Thymus (tissue), 11 donors: ENCODE data around the gene SPSB4. TPM values are rescaled to one million over a fixed set of nuclear protein-coding genes. Genes with fewer than 3 reads are reported as not detected.

Experiments
- DNase-seq, 9 donors: peaks; one replicate each; pipeline ENCODE4 v3.0.0-alpha.2; 2013; ENCODE audit warnings: low spot score in 9 of 9, low read depth in 6 of 9, missing footprints in 1 of 9
- H3K27ac ChIP-seq, 2 donors: one replicate each; pipeline ENCODE4 v1.5.1; 2013; ENCODE audit warnings: control low read depth in 1 of 2, low read depth in 1 of 2, low read length in 1 of 2, mild to moderate bottlenecking in 1 of 2, moderate library complexity in 1 of 2
- H3K27me3 ChIP-seq, 2 donors: one replicate each; pipeline ENCODE4 v1.5.1; 2013; ENCODE audit warnings: low read length in 1 of 2; ENCODE audit not compliant: control insufficient read depth in 2 of 2, insufficient read depth in 1 of 2
- H3K36me3 ChIP-seq, 2 donors: one replicate each; pipeline ENCODE4 v1.5.1; 2013; ENCODE audit warnings: low read length in 1 of 2, mild to moderate bottlenecking in 1 of 2, moderate library complexity in 1 of 2; ENCODE audit not compliant: control insufficient read depth in 2 of 2, insufficient read depth in 2 of 2
- H3K4me1 ChIP-seq, 2 donors: one replicate each; pipeline ENCODE4 v1.5.1; 2013; ENCODE audit warnings: low read length in 2 of 2; ENCODE audit not compliant: control insufficient read depth in 2 of 2, insufficient read depth in 2 of 2
- H3K4me3 ChIP-seq, 2 donors: one replicate each; pipeline ENCODE4 v1.5.1; 2013; ENCODE audit warnings: low read length in 2 of 2, control low read depth in 1 of 2, mild to moderate bottlenecking in 1 of 2
- H3K9me3 ChIP-seq, 2 donors: one replicate each; pipeline ENCODE4 v1.5.1; 2013; ENCODE audit warnings: low read length in 1 of 2, mild to moderate bottlenecking in 1 of 2; ENCODE audit not compliant: control insufficient read depth in 2 of 2, insufficient read depth in 1 of 2
- WGBS: extraction: QIAGEN DNeasy Blood & Tissue Kit; methylation state at CpG from one replicate; pipeline ENCODE4 v1.1.7; 2013; 5-methylcytosine and 5-hydroxymethylcytosine counted together
- polyA plus RNA-seq: library from polyadenylated mRNA; stranded (reverse); fragments of 200-250 nt; gene quantifications from one replicate; pipeline ENCODE4 v1.2.3, GENCODE V29; 2013
- total RNA-seq: library from RNA; stranded (reverse); fragments of 120-200 nt; gene quantifications from one replicate; pipeline ENCODE4 v1.2.4, GENCODE V29; 2013
- donor health status: healthy.

Gene SPSB4
- total and polyA plus RNA-seq, 2 donors, result 0.30 to 0.47 TPM

- Histone ChIP-seq H3K27me3 (no peaks in the 10 kb centered on the region), H3K4me3 (no peak overlapping the region), H3K27ac (no peak overlapping the region), H3K36me3 (no peaks in the 10 kb centered on the region), H3K4me1 (no peaks in the 10 kb centered on the region), H3K9me3 (peaks cover 0 to 6% of the 10 kb centered on the region in 2 donors)
- WGBS, result 92% methylated on average over 13 of the region's 13 CpGs
- no peak for DNase-seq
Measured at GRCh38 chr3:141070727-141071357, 19.7 kb downstream of the SPSB4 start.

GRCh38 chr3:141071681-141072260 is 20.6 kb downstream of the SPSB4 start:
- no peak overlapping the region for H3K4me3 ChIP-seq
- no peaks in the 10 kb centered on the region for H3K36me3 ChIP-seq
- 86% methylated on average over 12 of the region's 12 CpGs for WGBS
- peaks cover 0 to 2% of the 10 kb centered on the region in 2 donors for H3K9me3 ChIP-seq
- no peak for DNase-seq
- H3K27me3 ChIP-seq, result no peaks in the 10 kb centered on the region
- H3K4me1 ChIP-seq, result peaks cover 0 to 6% of the 10 kb centered on the region in 2 donors
- H3K27ac ChIP-seq, result no peak overlapping the region

GRCh38 chr3:141072950-141073349 is 21.8 kb downstream of the SPSB4 start:
- H3K4me1 ChIP-seq, result peaks cover 5 to 15% of the 10 kb centered on the region in 2 donors
- 97% methylated on average over 5 of the region's 5 CpGs for WGBS
- H3K36me3 ChIP-seq, result no peaks in the 10 kb centered on the region
- H3K27me3 ChIP-seq, result no peaks in the 10 kb centered on the region
- peaks cover 0 to 2% of the 10 kb centered on the region in 2 donors for H3K9me3 ChIP-seq
- no peak overlapping the region for H3K4me3 ChIP-seq
- H3K27ac ChIP-seq, result no peak overlapping the region
- no peak for DNase-seq

GRCh38 chr3:141073580-141073979 is 22.4 kb downstream of the SPSB4 start:
- Histone ChIP-seq H3K9me3 (peaks cover 0 to 2% of the 10 kb centered on the region in 2 donors), H3K36me3 (no peaks in the 10 kb centered on the region), H3K4me1 (peaks cover 5 to 15% of the 10 kb centered on the region in 2 donors), H3K27me3 (no peaks in the 10 kb centered on the region), H3K4me3 (no peak overlapping the region), H3K27ac (no peak overlapping the region)
- WGBS, result 89% methylated on average over 2 of the region's 2 CpGs
- no peak for DNase-seq

- WGBS, result 96% methylated on average over 9 of the region's 9 CpGs
- Histone ChIP-seq H3K4me3 (no peak overlapping the region), H3K27me3 (no peaks in the 10 kb centered on the region), H3K36me3 (no peaks in the 10 kb centered on the region), H3K9me3 (peaks cover 0 to 2% of the 10 kb centered on the region in 2 donors), H3K4me1 (peaks cover 5 to 15% of the 10 kb centered on the region in 2 donors), H3K27ac (no peak overlapping the region)
- no peak for DNase-seq
Measured at GRCh38 chr3:141074529-141074928, 23.4 kb downstream of the SPSB4 start.

DNA sequence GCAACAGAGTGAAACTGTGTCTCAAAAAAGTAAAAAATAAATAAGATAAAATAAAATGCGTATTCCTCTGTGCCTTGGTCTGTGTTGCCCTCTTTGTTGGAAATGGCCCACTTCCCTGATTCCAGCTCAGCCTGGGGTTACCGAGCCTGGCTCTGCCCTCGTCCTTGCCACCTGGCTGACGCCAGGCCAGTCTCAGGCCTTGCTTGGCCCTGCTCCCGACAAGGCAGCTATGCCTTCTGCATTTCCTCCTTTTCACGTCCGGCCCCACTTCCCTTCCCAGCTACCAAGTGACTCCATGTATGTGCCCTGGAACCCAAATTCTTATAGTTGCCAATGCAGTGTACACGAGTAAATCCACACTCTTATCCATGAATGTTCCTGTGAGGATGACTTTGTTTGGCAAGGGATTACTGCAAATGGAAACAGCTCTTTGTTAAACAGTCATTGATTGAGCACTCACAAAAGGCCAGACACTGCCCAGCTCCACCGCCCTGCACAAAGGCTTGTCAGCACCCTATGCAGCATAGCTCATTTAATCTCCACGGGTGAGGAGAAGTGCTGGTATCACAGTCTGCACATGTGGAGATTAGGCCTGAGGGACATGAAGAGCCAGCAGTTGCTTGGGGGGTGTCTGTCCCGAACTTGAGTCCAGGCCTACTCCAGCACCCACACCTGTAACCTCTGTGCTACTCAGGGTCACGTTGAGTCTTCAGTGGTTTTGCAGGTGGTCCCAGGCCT is 25.1 kb downstream of the SPSB4 start:
- Histone ChIP-seq H3K27ac (peak overlapping the region in 1 of 2 donors; percentile 31), H3K4me3 (no peak overlapping the region), H3K4me1 (peaks cover 5 to 15% of the 10 kb centered on the region in 2 donors), H3K36me3 (no peaks in the 10 kb centered on the region), H3K27me3 (no peaks in the 10 kb centered on the region), H3K9me3 (peaks cover 0 to 2% of the 10 kb centered on the region in 2 donors)
- no peak for DNase-seq
- WGBS, result 85% methylated on average over 12 of the region's 12 CpGs

- peaks cover 0 to 2% of the 10 kb centered on the region in 2 donors for H3K9me3 ChIP-seq
- H3K4me3 ChIP-seq, result peak overlapping the region; percentile 29 to 39
- H3K27ac ChIP-seq, result peak overlapping the region in 1 of 2 donors; percentile 31
- H3K36me3 ChIP-seq, result no peaks in the 10 kb centered on the region
- WGBS, result 9% methylated on average over 23 of the region's 23 CpGs
- H3K4me1 ChIP-seq, result peaks cover 5 to 15% of the 10 kb centered on the region in 2 donors
- DNase-seq, result peak in 6 of 9 donors; percentile 26 to 68 (median 43)
- no peaks in the 10 kb centered on the region for H3K27me3 ChIP-seq
Measured at GRCh38 chr3:141076797-141077571, 25.8 kb downstream of the SPSB4 start.

DNA sequence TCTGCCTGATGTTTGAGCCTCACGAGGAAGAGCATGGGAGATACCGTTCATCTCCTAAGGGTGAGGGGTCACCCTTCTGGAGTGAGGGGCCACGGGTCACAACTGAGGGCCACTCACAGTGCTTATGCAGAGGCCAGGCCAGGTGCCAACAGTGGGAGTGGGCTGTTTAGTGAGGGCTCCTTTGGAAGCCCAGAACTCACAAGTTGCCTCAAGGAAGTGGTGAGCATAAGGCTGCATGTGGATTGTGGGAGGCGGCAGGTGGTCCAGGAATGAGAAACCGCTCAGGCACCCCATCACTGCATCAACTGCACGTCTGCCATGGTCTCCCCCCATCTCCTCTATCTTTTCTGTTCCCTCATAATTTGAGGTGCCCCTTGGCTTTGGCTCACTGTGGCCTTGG is 26.5 kb downstream of the SPSB4 start:
- no peaks in the 10 kb centered on the region for H3K36me3 ChIP-seq

More for the DNA sequence above, 26.5 kb downstream of the SPSB4 start:
- peaks cover 0 to 2% of the 10 kb centered on the region in 2 donors for H3K9me3 ChIP-seq
- peaks cover 5 to 15% of the 10 kb centered on the region in 2 donors for H3K4me1 ChIP-seq
- no peak overlapping the region for H3K27ac ChIP-seq
- no peaks in the 10 kb centered on the region for H3K27me3 ChIP-seq
- H3K4me3 ChIP-seq, result no peak overlapping the region
- 90% methylated on average over 6 of the region's 6 CpGs for WGBS
- DNase-seq, result no peak
